Activated naive CD4-positive, alpha-beta T cell (primary cell): ENCODE results near the gene S100A3.
A peak's percentile ranks its signal among the peaks of the same experiment; 100 is the strongest.
"Not testable (repeated sequence)": the region's sequence is repeated elsewhere in the genome, so short reads cannot be mapped to it uniquely, and the experiment has no call there.

Experiments used
- DNase-seq, 4 experiments: peaks; one replicate each; lab custom pipeline; 2025; lab: John Stamatoyannopoulos, UW

Gene S100A3

GRCh38 chr1:153548722-153549688, at the start of gene S100A3:
Gene S100A3 (minus strand): TSS chr1:153549258. CDS start chr1:153548485, 773 bp downstream.
- DNase-seq = no peak

- DNase-seq = no peak
Measured at GRCh38 chr1:153598309-153599172, 49.5 kb upstream of the S100A3 start.

- no peak for DNase-seq
Measured at GRCh38 chr1:153597206-153597605, 48.1 kb upstream of the S100A3 start.

- DNase-seq = no peak
Measured at GRCh38 chr1:153592748-153593147, 43.7 kb upstream of the S100A3 start.

GRCh38 chr1:153588482-153588881, 39.4 kb upstream of the S100A3 start:
- DNase-seq = no peak

- DNase-seq = not testable (repeated sequence)
Measured at GRCh38 chr1:153588033-153588432, 39.0 kb upstream of the S100A3 start.

GRCh38 chr1:153587314-153587713, 38.3 kb upstream of the S100A3 start:
- DNase-seq = no peak

GRCh38 chr1:153586347-153586746, 37.3 kb upstream of the S100A3 start:
- DNase-seq = no peak

- DNase-seq = no peak
Measured at GRCh38 chr1:153585006-153585405, 35.9 kb upstream of the S100A3 start.

GRCh38 chr1:153583976-153584375, 34.9 kb upstream of the S100A3 start:
- no peak for DNase-seq

GRCh38 chr1:153583514-153583913, 34.5 kb upstream of the S100A3 start:
- DNase-seq = not testable (repeated sequence)

- not testable (repeated sequence) for DNase-seq
Measured at GRCh38 chr1:153582836-153583235, 33.8 kb upstream of the S100A3 start.

- DNase-seq = no peak
Measured at GRCh38 chr1:153578936-153579335, 29.9 kb upstream of the S100A3 start.

GRCh38 chr1:153578490-153578889, 29.4 kb upstream of the S100A3 start:
- DNase-seq = no peak

- DNase-seq = no peak
Measured at GRCh38 chr1:153577624-153578051, 28.6 kb upstream of the S100A3 start.

- no peak for DNase-seq
Measured at GRCh38 chr1:153577138-153577537, 28.1 kb upstream of the S100A3 start.

GRCh38 chr1:153575497-153575896, 26.4 kb upstream of the S100A3 start:
- not testable (repeated sequence) for DNase-seq

- not testable (repeated sequence) for DNase-seq
Measured at GRCh38 chr1:153575081-153575491, 26.0 kb upstream of the S100A3 start.

GRCh38 chr1:153573351-153573750, 24.3 kb upstream of the S100A3 start:
- DNase-seq = no peak

GRCh38 chr1:153572569-153573015, 23.5 kb upstream of the S100A3 start:
- DNase-seq = peak in 1 of 4 experiments; percentile 28

GRCh38 chr1:153571706-153572105, 22.6 kb upstream of the S100A3 start:
- no peak for DNase-seq

GRCh38 chr1:153570874-153571273, 21.8 kb upstream of the S100A3 start:
- no peak for DNase-seq
